Caco-2 (cell line): ENCODE results near the gene SCAMP3. TPM values are rescaled to one million over a fixed set of nuclear protein-coding genes. Genes with fewer than 3 reads are reported as not detected.
A peak's percentile ranks its signal among the peaks of the same experiment; 100 is the strongest.

Source experiments
- Bru-seq: library from RNA; stranded (reverse); fragments of 400-500 nt; gene quantifications from one replicate; lab custom pipeline; 2021; lab: Mats Ljungman, UMichigan
- BruChase-seq, 2 experiments: library from RNA; stranded (reverse); fragments of 400-500 nt; gene quantifications; one replicate each; lab custom pipeline; 2021; lab: Mats Ljungman, UMichigan
- BruUV-seq: library from RNA; stranded (reverse); fragments of 400-500 nt; replicated peaks from 2 replicates; lab custom pipeline; 2021; lab: Mats Ljungman, UMichigan
- CTCF ChIA-PET: fragments of 300-600 bp; sonication (Branson Sonifier 250); formaldehyde crosslinking; loops from one replicate; lab custom pipeline; 2022; ENCODE audit warnings: antibody characterized with exemption; lab: Charles Lee
- POLR2A ChIA-PET: fragments of 300-600 bp; sonication (Branson Sonifier 250); formaldehyde crosslinking; loops from one replicate; lab custom pipeline; 2022; ENCODE audit warnings: antibody characterized with exemption; lab: Charles Lee
- DNase-seq, 2 experiments: peaks; one replicate each; pipeline versions ENCODE4 v3.0.0 to v3.0.0-alpha.2; 2020 to 2022
- H3K27me3 ChIP-seq: replicated peaks from 2 replicates; pipeline ENCODE4 v1.6.0; 2011; ENCODE audit warnings: low read length; ENCODE audit not compliant: control insufficient read depth, insufficient read depth
- H3K36me3 ChIP-seq: 2 replicates; pipeline ENCODE4 v1.5.1; 2011; ENCODE audit warnings: low read length; ENCODE audit not compliant: control insufficient read depth, insufficient read depth
- H3K4me1 ChIP-seq: fragments of 250-450 bp; sonication (Bioruptor Pico); 2 replicates; pipeline ENCODE4 v1.5.1; 2020; ENCODE audit warnings: mild to moderate bottlenecking
- H3K4me3 ChIP-seq: 2 replicates; pipeline ENCODE4 v1.5.1; 2011; ENCODE audit warnings: low read depth, mild to moderate bottlenecking, control low read depth, low read length
- H3K9me3 ChIP-seq: fragments of 250-450 bp; sonication (Bioruptor Pico); 2 replicates; pipeline ENCODE4 v1.5.1; 2020; ENCODE audit warnings: mild to moderate bottlenecking, moderate library complexity
- H3K27ac Mint-ChIP-seq: one replicate; pipeline ENCODE4 v1.8.0; 2022; ENCODE audit warnings: mixed read lengths; ENCODE audit not compliant: unreplicated experiment
- H3K27me3 Mint-ChIP-seq: one replicate; pipeline ENCODE4 v1.8.0; 2022; ENCODE audit warnings: mixed read lengths; ENCODE audit not compliant: insufficient read depth, unreplicated experiment
- H3K36me3 Mint-ChIP-seq: one replicate; pipeline ENCODE4 v1.8.0; 2022; ENCODE audit warnings: mild to moderate bottlenecking, mixed read lengths; ENCODE audit not compliant: insufficient read depth, unreplicated experiment
- H3K4me1 Mint-ChIP-seq: one replicate; pipeline ENCODE4 v1.8.0; 2022; ENCODE audit warnings: low read depth, mixed read lengths; ENCODE audit not compliant: unreplicated experiment
- H3K4me3 Mint-ChIP-seq: one replicate; pipeline ENCODE4 v1.8.0; 2022; ENCODE audit warnings: mild to moderate bottlenecking, moderate library complexity, mixed read lengths; ENCODE audit not compliant: unreplicated experiment
- H3K9me3 Mint-ChIP-seq: one replicate; pipeline ENCODE4 v1.8.0; 2022; ENCODE audit warnings: mixed read lengths; ENCODE audit not compliant: unreplicated experiment
- CTCF ChIP-seq, 2 experiments: fragments of 200-600 bp in 1 of 2; IDR thresholded peaks; 1 replicate in 1 of 2; 2 replicates in 1 of 2; pipeline versions ENCODE4 v1.5.1 to v1.8.0; 2011 to 2022; ENCODE audit warnings: antibody characterized with exemption in 1 of 2, control low read depth in 1 of 2, inconsistent platforms in 1 of 2, low read depth in 1 of 2, low read length in 1 of 2, mild to moderate bottlenecking in 1 of 2, moderate library complexity in 1 of 2; ENCODE audit not compliant: insufficient read depth in 1 of 2, severe bottlenecking in 1 of 2, unreplicated experiment in 1 of 2
- intact Hi-C: fragments of 100-400 bp; cut with micrococcal nuclease; formaldehyde crosslinking; loops from one replicate; pipeline ENCODE4 v1.10.0; 2022; ENCODE audit not compliant: unreplicated experiment
- long read RNA-seq: library from polyadenylated mRNA; stranded (forward); transcript quantifications from one replicate; pipeline ENCODE4 v2.0.0, GENCODE V29; 2022
- total RNA-seq: library from RNA; stranded (reverse); gene quantifications from 2 replicates; pipeline ENCODE4 v1.2.3, GENCODE V29; 2022

SCAMP3 gene
- 53.4 and 55.9 TPM in 2 replicates for total RNA-seq
- Bru-seq, nascent RNA: percentile 69 among the genes with signal in this experiment
- percentile 79 among the genes with signal in this experiment for BruChase-seq, experiment 1, labeled RNA remaining after a 2-hour chase
- BruChase-seq, experiment 2, labeled RNA remaining after a 6-hour chase: percentile 89 among the genes with signal in this experiment
- long read RNA-seq, transcript SCAMP3-202 (8 exons, 1,537 nt): minor isoform, 24 of 178 reads
- long read RNA-seq, transcript SCAMP3-201 (9 exons, 1,446 nt): major isoform, 99 of 178 reads
- long read RNA-seq, partial matches to known transcripts: 22 of 178 reads
- long read RNA-seq, other reads (novel, unspliced or antisense): 31 of 178 reads

GRCh38 chr1:155261852-155262673 is at the start of gene SCAMP3:
TSS of gene SCAMP3 (minus strand) at chr1:155262360. CDS start at chr1:155262151, 209 bp downstream.
- TF ChIP-seq CTCF (IDR thresholded peaks at IDR 0.05; ENCODE audit: insufficient read depth in 1 of 2, low read depth in 1 of 2, low read length in 1 of 2, severe bottlenecking in 1 of 2, unreplicated experiment in 1 of 2): no peak
- no peaks in the 10 kb centered on the region for H3K9me3 Mint-ChIP-seq
- H3K36me3 Mint-ChIP-seq: peaks cover 88% of the 10 kb centered on the region
- ChIA-PET POLR2A (interaction anchor here (0.6 to 1.9 kb wide), 4 partner anchors 11 to 18 kb away, joined by 3 to 18 read pairs (median 4); partner anchors contain the start of gene CLK2), CTCF (interaction anchor here (0.7 to 1.9 kb wide), 6 partner anchors 11 to 46 kb away, joined by 3 to 12 read pairs (median 7); partner anchors contain the start of genes CLK2, FDPS and HCN3)
- Histone ChIP-seq H3K4me3 (peak within 1 kb of the TSS; percentile 65), H3K36me3 (peaks cover 3% of the 10 kb centered on the region), H3K27me3 (no peaks in the 10 kb centered on the region), H3K9me3 (no peaks in the 10 kb centered on the region), H3K4me1 (peaks cover 4% of the 10 kb centered on the region)
- H3K4me1 Mint-ChIP-seq: peaks cover 23% of the 10 kb centered on the region
- BruUV-seq: TSS peak; percentile 45
- intact Hi-C loops: loop anchor here (1.0 kb wide), 2 partner anchors 11 to 61 kb away; partner anchors contain the start of gene CLK2
- H3K4me3 Mint-ChIP-seq: peak within 1 kb of the TSS; percentile 95
- peak within 1 kb of the TSS; percentile 94 for H3K27ac Mint-ChIP-seq
- peak; percentile 94 to 97 for DNase-seq
- no peaks in the 10 kb centered on the region for H3K27me3 Mint-ChIP-seq

GRCh38 chr1:155309423-155310021 is 47.4 kb upstream of the SCAMP3 start:
- Mint-ChIP-seq H3K9me3 (no peaks in the 10 kb centered on the region), H3K4me3 (peak overlapping the region; percentile 96), H3K4me1 (peaks cover 8% of the 10 kb centered on the region), H3K27ac (peak overlapping the region; percentile 99), H3K27me3 (no peaks in the 10 kb centered on the region), H3K36me3 (peaks cover 65% of the 10 kb centered on the region)
- DNase-seq: peak in 1 of 2 experiments; percentile 38
- ChIA-PET CTCF (interaction anchor here (1.0 kb wide), 1 partner anchor 33 kb away, joined by 3 read pairs; no protein-coding TSS in a partner anchor), POLR2A (no interaction called here)
- H3K27me3 ChIP-seq: no peaks in the 10 kb centered on the region
- H3K4me3 ChIP-seq: peak overlapping the region; percentile 77
- intact Hi-C loops: no loop called here
- no TSS peak for BruUV-seq
- TF ChIP-seq CTCF (IDR thresholded peaks at IDR 0.05; ENCODE audit: insufficient read depth in 1 of 2, low read depth in 1 of 2, low read length in 1 of 2, severe bottlenecking in 1 of 2, unreplicated experiment in 1 of 2): no peak
- H3K4me1 ChIP-seq: peaks cover 12% of the 10 kb centered on the region; the same call in 1 of the 2 replicates
- H3K9me3 ChIP-seq: no peaks in the 10 kb centered on the region
- H3K36me3 ChIP-seq: peaks cover 7% of the 10 kb centered on the region
